Tibial artery (tissue), 4 donors: ENCODE results near the gene SNX25.

ENCODE experiments used
- DNase-seq, 2 donors: peaks; one replicate each; pipeline ENCODE4 v3.0.0-alpha.2; 2019
- H3K27ac ChIP-seq, 2 donors: fragments of 200-600 bp; sonication (generic) in 1 of 2; 1 replicate in 1 of 2; 2 replicates in 1 of 2; pipeline ENCODE4 v1.5.1; 2018 to 2019; ENCODE audit warnings: mild to moderate bottlenecking in 1 of 2
- H3K27me3 ChIP-seq, 2 donors: fragments of 200-600 bp; sonication (generic) in 1 of 2; one replicate each; pipeline versions ENCODE4 v1.5.1 to v1.6.0; 2016 to 2019
- H3K36me3 ChIP-seq, 3 donors: fragments of 200-600 bp; sonication (generic) in 2 of 3; one replicate each; pipeline ENCODE4 v1.5.1; 2016 to 2019; ENCODE audit warnings: mild to moderate bottlenecking in 2 of 3
- H3K4me1 ChIP-seq, 4 donors: fragments of 200-600 bp; sonication (generic) in 2 of 4; 1 replicate in 3 of 4; 2 replicates in 1 of 4; pipeline ENCODE4 v1.5.1; 2016 to 2019
- H3K4me3 ChIP-seq, 2 donors: fragments of 200-600 bp; sonication (generic) in 1 of 2; 1 replicate in 1 of 2; 2 replicates in 1 of 2; pipeline ENCODE4 v1.5.1; 2018 to 2019; ENCODE audit warnings: mild to moderate bottlenecking in 2 of 2
- H3K9me3 ChIP-seq, 3 donors: fragments of 200-600 bp; sonication (generic) in 1 of 3; one replicate each; pipeline ENCODE4 v1.5.1; 2016 to 2019
- CTCF ChIP-seq, 2 experiments: fragments of 200-600 bp in 1 of 2; fragments of 450-650 bp in 1 of 2; IDR thresholded peaks; one replicate each; pipeline ENCODE4 v1.5.1; 2017 to 2019; ENCODE audit warnings: antibody characterized with exemption in 2 of 2, mild to moderate bottlenecking in 1 of 2, moderate library complexity in 1 of 2
- intact Hi-C: fragments of 100-400 bp; cut with DNase I; formaldehyde crosslinking; loops from one replicate; pipeline ENCODE4 v1.15.0; 2023; ENCODE audit warnings: low total_unique reads

SNX25 gene

GRCh38 chr4:185304541-185304940, 95.1 kb downstream of the SNX25 start:
- no peak for TF ChIP-seq CTCF (IDR thresholded peaks at IDR 0.05)
- Histone ChIP-seq H3K4me3 (no peak overlapping the region), H3K9me3 (no peaks in the 10 kb centered on the region), H3K4me1 (peaks cover 0 to 10% (median 0%) of the 10 kb centered on the region in 4 donors), H3K27me3 (no peaks in the 10 kb centered on the region), H3K27ac (no peak overlapping the region), H3K36me3 (peaks cover 0 to 6% (median 4%) of the 10 kb centered on the region in 3 donors)
- intact Hi-C loops, result no loop called here
- DNase-seq, result no peak

GRCh38 chr4:185304944-185305690, 95.7 kb downstream of the SNX25 start:
- H3K9me3 ChIP-seq, result no peaks in the 10 kb centered on the region
- H3K36me3 ChIP-seq, result peaks cover 0 to 6% (median 4%) of the 10 kb centered on the region in 3 donors
- no peak for TF ChIP-seq CTCF (IDR thresholded peaks at IDR 0.05)
- H3K27ac ChIP-seq, result no peak overlapping the region
- DNase-seq, result no peak
- H3K27me3 ChIP-seq, result no peaks in the 10 kb centered on the region
- H3K4me1 ChIP-seq, result peaks cover 0 to 10% (median 0%) of the 10 kb centered on the region in 4 donors
- H3K4me3 ChIP-seq, result no peak overlapping the region
- intact Hi-C loops, result no loop called here

- peaks cover 0 to 10% (median 0%) of the 10 kb centered on the region in 4 donors for H3K4me1 ChIP-seq
- H3K36me3 ChIP-seq, result peaks cover 7 to 12% (median 11%) of the 10 kb centered on the region in 3 donors
- no peak for DNase-seq
- H3K27me3 ChIP-seq, result no peaks in the 10 kb centered on the region
- H3K9me3 ChIP-seq, result no peaks in the 10 kb centered on the region
- no peak overlapping the region for H3K27ac ChIP-seq
- H3K4me3 ChIP-seq, result no peak overlapping the region
- intact Hi-C loops, result no loop called here
- no peak for TF ChIP-seq CTCF (IDR thresholded peaks at IDR 0.05)
Observed at GRCh38 chr4:185305979-185306442, 96.6 kb downstream of the SNX25 start.

DNA sequence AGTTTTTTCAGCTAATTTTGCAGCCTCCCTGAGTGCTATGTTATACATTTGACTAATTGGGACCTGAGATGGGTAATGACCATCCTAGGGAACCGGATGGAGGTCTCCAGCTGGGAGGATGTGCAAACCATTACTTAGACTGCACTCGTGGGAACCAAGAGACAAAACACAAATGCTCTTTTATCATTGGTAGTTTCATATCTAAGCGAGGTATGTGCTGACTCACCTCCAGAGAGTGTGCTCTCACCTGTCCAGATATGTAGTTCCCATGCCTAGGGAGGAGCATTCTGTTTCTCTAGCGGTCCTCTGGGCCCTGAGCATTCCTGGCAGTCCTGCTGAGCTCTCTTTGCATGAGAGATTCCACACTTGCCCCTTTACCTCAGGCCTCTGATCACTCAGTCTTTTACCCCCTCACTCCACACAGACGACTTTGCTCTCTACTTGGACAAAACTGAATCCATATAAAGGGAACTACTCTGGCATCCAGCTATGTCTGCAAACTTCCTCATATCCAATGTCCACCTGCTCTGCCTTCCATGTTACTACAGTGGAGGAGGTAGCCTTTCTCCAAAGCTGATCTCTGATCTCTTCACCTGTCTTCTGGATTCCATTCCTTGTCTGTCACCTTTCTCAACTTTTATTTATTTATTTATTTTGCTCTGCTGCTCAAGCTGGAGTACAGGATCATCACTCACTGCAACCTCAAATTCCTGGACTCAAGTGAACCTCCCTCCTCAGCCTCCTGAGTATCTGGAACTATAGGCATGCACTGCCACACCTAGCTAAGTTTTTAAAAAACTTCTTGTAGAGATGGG, 97.9 kb downstream of the SNX25 start:
- Histone ChIP-seq H3K4me1 (peaks cover 0 to 10% (median 0%) of the 10 kb centered on the region in 4 donors), H3K27me3 (no peaks in the 10 kb centered on the region), H3K27ac (no peak overlapping the region), H3K4me3 (no peak overlapping the region), H3K9me3 (no peaks in the 10 kb centered on the region), H3K36me3 (peaks cover 19 to 25% (median 24%) of the 10 kb centered on the region in 3 donors)
- DNase-seq, result no peak
- no peak for TF ChIP-seq CTCF (IDR thresholded peaks at IDR 0.05)
- intact Hi-C loops, result no loop called here

- intact Hi-C loops, result no loop called here
- H3K36me3 ChIP-seq, result peaks cover 24 to 37% (median 30%) of the 10 kb centered on the region in 3 donors
Observed at GRCh38 chr4:185309770-185310169, 100.4 kb downstream of the SNX25 start.

More at GRCh38 chr4:185309770-185310169, 100.4 kb downstream of the SNX25 start:
- DNase-seq, result no peak
- Histone ChIP-seq H3K9me3 (no peaks in the 10 kb centered on the region), H3K27ac (no peak overlapping the region), H3K27me3 (no peaks in the 10 kb centered on the region), H3K4me1 (peaks cover 0 to 6% (median 0%) of the 10 kb centered on the region in 4 donors), H3K4me3 (no peak overlapping the region)
- no peak for TF ChIP-seq CTCF (IDR thresholded peaks at IDR 0.05)
